ENCODE results near the gene SPAG16.
"Not testable (repeated sequence)": the region's sequence is repeated elsewhere in the genome, so short reads cannot be mapped to it uniquely, and the experiment has no call there.

SPAG16 gene

DNA sequence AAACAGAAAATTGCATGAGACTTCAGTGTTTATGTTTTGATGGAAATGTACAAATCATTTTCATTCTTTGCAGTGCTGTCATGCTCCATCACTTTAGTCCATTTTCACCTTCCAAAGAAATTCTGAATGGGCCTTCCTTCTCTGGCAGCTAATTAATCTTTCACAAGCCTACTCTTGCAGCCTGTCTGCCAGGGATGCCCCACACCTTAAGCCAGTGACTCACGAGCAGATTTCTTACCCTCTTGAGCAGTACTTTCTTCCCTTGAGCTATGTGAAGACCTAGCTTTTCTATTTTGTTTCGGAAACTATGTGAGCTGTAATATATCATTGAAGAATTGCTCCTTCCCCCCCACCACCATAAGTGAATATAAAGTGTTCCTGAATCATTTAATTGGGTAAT lies 722.3 kb downstream of the SPAG16 start:
- DNase-seq (ENCODE audit: low read depth), result no peak

- no peak for DNase-seq (ENCODE audit: low read depth)
These were observed 727.4 kb downstream of the SPAG16 start for GRCh38 chr2:214011676-214012075.

DNA sequence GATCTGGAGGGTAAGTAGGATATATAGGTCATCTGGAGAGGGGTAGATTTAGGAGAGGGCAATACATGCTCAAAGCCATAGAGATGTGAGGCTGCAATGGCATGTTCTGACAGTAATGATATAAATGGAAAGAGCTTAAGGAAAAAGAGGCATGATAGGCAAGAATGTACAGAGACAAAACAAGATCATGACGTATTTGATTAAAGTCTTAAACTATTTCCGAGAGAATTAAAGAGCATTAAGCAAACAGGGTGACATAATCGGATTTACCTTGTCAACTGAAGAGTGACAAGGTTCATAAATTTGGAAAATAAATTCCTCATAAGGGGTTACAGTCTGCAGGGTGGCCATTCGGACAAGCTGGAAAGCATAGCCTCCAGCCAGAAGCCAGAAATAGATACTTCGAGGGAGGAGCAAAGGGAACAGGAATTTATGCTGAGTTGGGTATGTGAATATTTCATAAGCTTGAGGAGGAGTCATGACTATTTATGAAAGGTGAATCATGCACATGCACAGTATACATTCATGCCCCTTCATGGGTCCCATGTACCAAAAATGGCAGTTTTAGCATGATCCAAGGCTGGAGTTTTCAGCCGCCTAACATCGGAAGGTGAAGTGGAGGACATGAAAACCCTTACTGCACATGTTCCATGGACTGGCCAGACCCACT lies 730.4 kb downstream of the SPAG16 start:
- no peak for DNase-seq (ENCODE audit: low read depth)

GRCh38 chr2:214019229-214019972 lies 735.1 kb downstream of the SPAG16 start:
- peak; percentile 99 for DNase-seq (ENCODE audit: low read depth)

- DNase-seq (ENCODE audit: low read depth), result peak; percentile 49
These were observed 735.7 kb downstream of the SPAG16 start for GRCh38 chr2:214019973-214020345.

- no peak for DNase-seq (ENCODE audit: low read depth)
These were observed 744.9 kb downstream of the SPAG16 start for GRCh38 chr2:214029190-214029589.

GRCh38 chr2:214031566-214031965 lies 747.3 kb downstream of the SPAG16 start:
- DNase-seq (ENCODE audit: low read depth), result no peak

GRCh38 chr2:214034417-214034816 lies 750.2 kb downstream of the SPAG16 start:
- DNase-seq (ENCODE audit: low read depth), result no peak

- DNase-seq (ENCODE audit: low read depth), result no peak
These were observed 751.0 kb downstream of the SPAG16 start for GRCh38 chr2:214035091-214035852.

- DNase-seq (ENCODE audit: low read depth), result no peak
These were observed 751.7 kb downstream of the SPAG16 start for GRCh38 chr2:214035921-214036320.

DNA sequence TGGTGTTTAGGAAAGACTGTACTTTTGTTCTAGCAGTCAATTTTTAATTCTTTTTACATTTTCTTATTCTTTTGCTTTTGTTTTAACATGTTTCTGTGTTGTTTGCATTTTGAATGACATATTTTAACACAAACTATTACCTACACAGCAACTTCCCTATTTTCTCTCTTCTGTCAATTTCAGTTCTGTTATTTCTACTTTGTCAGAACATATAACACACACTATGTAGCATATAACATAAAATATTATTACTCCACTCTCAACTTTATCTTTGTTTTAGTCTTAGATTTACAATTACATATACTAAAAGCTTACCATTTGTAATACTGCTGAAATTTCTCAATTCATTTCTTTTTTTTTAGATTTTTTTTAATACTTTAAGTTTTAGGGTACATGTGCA lies 753.9 kb downstream of the SPAG16 start:
- DNase-seq (ENCODE audit: low read depth), result no peak

GRCh38 chr2:214050731-214051130 lies 766.5 kb downstream of the SPAG16 start:
- DNase-seq (ENCODE audit: low read depth), result no peak

- no peak for DNase-seq (ENCODE audit: low read depth)
These were observed 767.3 kb downstream of the SPAG16 start for GRCh38 chr2:214051585-214051984.

DNA sequence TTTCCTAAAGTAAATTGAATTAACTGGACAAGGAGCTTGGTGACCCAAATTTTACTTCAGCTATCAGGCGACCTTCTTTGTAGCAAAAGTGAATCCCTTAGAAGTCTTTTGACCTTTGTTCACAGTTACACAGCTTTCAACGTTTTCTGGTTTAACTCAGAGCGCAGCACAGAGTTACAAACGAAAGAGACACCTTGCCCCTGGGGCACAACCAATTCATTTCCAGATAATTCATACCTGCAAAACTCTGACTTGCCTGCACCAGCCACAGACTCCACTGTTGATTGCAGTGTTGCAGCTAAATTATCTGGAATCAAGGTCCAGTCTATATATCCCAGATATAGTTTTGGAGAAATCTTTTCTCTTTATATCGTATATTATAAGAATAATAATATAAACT lies 768.0 kb downstream of the SPAG16 start:
- DNase-seq (ENCODE audit: low read depth), result no peak

DNA sequence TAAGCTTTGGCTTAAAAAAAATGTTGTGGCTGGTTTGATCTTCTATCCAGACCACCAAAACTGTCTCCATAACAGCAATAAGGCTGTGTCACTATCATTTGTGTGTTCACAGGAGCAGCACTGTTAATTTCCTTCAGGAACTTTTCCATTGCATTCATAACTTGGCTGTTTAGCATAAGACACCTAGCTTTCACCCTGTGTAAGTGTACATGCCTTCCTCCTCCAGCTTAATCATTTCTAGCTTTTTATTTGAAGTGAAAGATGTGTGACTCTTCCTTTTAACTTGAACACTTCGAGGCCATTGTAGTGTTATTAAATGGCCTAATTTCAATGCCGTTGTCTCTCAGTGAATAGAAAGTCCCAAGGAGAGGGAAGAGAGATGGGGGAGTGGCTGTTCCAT lies 773.7 kb downstream of the SPAG16 start:
- DNase-seq (ENCODE audit: low read depth), result no peak

- not testable (repeated sequence) for DNase-seq (ENCODE audit: low read depth)
These were observed 778.0 kb downstream of the SPAG16 start for GRCh38 chr2:214062279-214062678.

DNA sequence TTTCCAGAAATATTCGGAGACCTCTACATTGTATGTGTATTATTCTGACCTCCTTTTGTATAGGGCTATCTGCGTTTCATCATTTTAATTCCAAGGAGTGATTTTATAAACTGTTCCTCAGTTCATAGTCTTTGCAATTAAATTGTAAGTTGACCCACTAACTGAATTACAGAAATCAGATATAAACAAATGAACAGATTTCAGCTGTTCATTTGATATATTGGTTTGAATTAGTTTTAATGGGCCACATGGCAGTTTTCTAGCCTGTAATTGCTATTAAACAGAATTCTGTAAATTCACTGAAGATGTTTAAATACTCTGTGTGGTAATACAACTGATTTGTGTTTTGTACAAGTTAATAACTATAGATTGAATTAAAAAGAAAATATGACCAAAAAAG lies 780.2 kb downstream of the SPAG16 start:
- DNase-seq (ENCODE audit: low read depth), result no peak

- DNase-seq (ENCODE audit: low read depth), result no peak
These were observed 782.6 kb downstream of the SPAG16 start for GRCh38 chr2:214066862-214067261.

DNA sequence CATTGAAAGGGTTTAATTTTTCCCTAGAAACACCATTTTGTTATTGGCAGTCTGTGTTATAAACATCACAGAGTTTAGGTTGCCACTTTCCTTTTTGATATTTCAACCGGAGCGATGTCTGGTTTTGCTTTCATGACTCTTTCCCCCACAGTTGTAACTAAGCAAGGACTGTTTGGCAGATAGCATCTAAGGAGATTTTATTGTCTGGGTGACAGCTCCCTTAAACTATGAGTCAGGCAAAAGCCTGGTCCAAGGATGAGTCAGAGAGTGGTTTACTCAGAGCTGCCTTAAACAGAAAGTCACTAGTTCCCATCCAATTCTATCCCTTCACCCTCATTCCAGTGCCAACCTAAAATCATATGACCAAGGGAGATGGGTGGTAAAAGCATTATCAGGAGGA lies 785.0 kb downstream of the SPAG16 start:
- peak; percentile 98 for DNase-seq (ENCODE audit: low read depth)

DNA sequence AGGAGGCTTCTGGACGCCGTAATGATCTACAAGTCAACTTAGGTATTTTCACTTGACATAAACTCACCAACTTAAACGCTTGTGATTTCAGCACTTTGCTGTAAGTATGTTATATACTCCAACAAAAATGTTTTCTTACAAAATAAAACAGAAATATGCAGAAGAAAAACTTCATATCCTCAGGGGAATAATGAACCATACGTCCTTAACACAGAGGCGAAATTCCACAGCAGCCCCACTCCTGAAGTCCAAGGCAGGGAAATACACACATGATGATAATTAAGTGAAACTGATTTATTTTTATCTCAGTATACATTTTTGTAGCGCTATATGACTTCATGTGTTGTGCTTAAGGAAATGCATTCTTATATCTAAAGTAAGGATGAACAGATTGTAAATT lies 791.2 kb downstream of the SPAG16 start:
- no peak for DNase-seq (ENCODE audit: low read depth)

DNA sequence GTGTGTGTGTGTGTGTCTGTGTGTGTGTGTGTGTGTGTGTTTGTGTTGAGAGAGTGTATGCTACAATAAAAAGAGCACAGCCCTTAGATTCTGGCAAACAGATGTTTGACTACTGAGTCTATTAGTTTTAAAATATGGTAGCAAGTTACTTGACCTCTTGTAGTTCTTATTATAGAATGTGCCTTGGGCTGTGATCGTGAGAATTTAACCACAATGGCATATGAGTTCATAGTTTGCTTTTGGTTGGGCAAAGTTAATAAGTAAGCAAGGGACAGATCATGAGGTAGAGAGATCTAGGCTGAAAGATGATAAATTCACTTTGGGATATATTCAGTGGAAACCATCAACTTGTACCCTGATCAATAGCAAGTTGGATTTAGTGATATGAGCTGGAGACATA lies 792.3 kb downstream of the SPAG16 start:
- DNase-seq (ENCODE audit: low read depth), result peak; percentile 37

GRCh38 chr2:214077727-214078126 lies 793.5 kb downstream of the SPAG16 start:
- DNase-seq (ENCODE audit: low read depth), result no peak

DNA sequence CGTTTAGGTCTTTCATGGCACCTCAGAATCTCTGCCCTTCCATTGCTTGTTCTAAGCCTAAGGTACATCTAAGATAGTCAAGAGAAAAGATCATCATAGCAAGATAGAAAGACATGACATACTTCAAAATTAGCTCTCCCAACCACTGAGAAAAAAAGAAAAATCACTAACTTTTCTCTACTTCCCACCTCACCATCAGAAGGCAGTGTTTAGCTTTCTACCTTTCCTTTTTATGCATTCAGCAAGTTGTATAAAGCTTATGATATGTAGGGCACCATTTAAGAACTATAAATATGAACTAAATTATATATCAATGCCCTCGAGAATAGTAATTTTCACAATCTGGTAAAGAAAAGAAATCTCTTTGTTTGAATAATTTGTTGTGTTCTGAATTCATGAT lies 794.8 kb downstream of the SPAG16 start:
- DNase-seq (ENCODE audit: low read depth), result no peak

Data from ELR (cell line).